PC-3 (cell line): ENCODE data around the gene SLC6A4.

Source experiments
- EZH2 ChIP-seq: fragments of 300-600 bp; sonication (generic); IDR thresholded peaks from one replicate; pipeline ENCODE4 v1.6.1; 2017; ENCODE audit warnings: antibody characterized with exemption, mild to moderate bottlenecking, low read length; ENCODE audit not compliant: unreplicated experiment
- TF ChIP-seq, protein P1 (sequence below): fragments of 300-600 bp; sonication (generic); conservative IDR thresholded peaks from 2 replicates; pipeline ENCODE4 v1.5.1; 2017; ENCODE audit warnings: antibody characterized with exemption, low read depth, mild to moderate bottlenecking, low read length

DNA sequence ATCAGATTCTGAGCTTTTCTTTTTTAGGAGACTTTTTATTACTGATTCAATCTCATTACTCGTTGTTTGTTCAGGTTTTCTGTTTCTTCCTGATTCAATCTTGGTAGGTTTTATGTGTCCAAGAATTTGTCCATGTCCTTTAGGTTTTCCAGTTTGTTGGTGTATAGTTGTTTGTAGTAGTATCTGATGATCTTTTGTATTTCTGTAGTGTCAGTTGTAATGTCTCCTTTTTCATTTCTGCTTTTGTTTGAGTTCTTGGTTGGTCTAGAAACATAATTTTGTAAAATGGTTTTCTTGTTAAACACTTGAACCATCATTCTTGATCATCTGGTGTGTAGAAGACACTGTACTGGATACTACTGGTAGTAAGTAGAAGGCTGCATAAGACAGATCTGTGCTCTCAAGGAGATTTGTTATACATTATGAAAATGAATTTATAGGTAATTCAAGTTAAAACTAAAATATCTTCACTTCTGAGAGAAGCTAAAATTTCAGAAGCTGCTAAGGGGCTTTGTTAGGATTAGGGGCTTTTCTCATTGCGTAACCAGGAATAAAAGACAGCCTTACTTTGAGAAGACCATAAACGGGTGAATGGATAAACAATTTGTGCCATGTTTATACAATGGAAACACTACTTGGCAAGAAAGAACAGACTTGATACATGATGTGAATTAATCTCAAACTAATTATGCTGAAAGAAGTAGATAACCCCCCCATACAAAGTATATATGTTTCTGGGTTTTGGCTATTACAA, 74.9 kb downstream of the SLC6A4 start:
- TF ChIP-seq, protein P1, sequence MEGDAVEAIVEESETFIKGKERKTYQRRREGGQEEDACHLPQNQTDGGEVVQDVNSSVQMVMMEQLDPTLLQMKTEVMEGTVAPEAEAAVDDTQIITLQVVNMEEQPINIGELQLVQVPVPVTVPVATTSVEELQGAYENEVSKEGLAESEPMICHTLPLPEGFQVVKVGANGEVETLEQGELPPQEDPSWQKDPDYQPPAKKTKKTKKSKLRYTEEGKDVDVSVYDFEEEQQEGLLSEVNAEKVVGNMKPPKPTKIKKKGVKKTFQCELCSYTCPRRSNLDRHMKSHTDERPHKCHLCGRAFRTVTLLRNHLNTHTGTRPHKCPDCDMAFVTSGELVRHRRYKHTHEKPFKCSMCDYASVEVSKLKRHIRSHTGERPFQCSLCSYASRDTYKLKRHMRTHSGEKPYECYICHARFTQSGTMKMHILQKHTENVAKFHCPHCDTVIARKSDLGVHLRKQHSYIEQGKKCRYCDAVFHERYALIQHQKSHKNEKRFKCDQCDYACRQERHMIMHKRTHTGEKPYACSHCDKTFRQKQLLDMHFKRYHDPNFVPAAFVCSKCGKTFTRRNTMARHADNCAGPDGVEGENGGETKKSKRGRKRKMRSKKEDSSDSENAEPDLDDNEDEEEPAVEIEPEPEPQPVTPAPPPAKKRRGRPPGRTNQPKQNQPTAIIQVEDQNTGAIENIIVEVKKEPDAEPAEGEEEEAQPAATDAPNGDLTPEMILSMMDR = no peak
- TF ChIP-seq EZH2 = no peak
